AG09319 (cell line): ENCODE measurements around the gene ARF4.

Experiments
- DNase-seq: peaks from one replicate; pipeline ENCODE4 v3.0.0-alpha.2; 2010; ENCODE audit warnings: low read depth; ENCODE audit errors: extremely low read depth
- TF ChIP-seq, protein P1 (sequence below): IDR thresholded peaks from 2 replicates; pipeline ENCODE4 v1.5.1; 2011; ENCODE audit warnings: low read depth, mild to moderate bottlenecking, inconsistent platforms, low read length, moderate library complexity

The ARF4 gene

DNA sequence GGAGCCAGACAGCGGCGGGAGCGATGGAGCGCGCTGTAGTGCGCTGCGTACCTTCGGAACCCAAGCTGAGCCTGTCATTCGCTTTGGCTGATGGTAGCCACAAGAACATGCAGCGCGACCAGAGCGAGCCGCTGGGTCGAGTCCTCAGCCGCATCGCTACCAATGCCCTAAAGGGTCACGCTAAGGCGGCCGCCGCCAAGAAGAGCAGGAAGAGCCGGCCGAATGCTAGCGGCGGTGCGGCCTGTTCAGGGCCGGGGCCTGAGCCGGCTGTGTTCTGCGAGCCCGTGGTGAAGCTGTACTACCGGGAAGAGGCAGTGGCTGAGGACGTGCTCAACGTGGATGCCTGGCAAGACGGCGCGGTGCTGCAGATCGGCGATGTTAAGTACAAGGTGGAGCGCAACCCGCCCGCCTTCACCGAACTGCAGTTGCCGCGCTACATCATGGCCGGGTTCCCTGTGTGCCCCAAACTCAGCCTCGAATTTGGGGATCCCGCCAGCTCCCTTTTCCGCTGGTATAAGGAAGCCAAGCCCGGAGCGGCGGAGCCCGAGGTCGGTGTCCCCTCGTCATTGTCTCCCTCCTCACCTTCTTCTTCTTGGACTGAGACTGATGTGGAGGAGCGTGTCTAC lies 40.6 kb downstream of the ARF4 start:
- TF ChIP-seq, protein P1, sequence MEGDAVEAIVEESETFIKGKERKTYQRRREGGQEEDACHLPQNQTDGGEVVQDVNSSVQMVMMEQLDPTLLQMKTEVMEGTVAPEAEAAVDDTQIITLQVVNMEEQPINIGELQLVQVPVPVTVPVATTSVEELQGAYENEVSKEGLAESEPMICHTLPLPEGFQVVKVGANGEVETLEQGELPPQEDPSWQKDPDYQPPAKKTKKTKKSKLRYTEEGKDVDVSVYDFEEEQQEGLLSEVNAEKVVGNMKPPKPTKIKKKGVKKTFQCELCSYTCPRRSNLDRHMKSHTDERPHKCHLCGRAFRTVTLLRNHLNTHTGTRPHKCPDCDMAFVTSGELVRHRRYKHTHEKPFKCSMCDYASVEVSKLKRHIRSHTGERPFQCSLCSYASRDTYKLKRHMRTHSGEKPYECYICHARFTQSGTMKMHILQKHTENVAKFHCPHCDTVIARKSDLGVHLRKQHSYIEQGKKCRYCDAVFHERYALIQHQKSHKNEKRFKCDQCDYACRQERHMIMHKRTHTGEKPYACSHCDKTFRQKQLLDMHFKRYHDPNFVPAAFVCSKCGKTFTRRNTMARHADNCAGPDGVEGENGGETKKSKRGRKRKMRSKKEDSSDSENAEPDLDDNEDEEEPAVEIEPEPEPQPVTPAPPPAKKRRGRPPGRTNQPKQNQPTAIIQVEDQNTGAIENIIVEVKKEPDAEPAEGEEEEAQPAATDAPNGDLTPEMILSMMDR: no peak
- DNase-seq: no peak

DNA sequence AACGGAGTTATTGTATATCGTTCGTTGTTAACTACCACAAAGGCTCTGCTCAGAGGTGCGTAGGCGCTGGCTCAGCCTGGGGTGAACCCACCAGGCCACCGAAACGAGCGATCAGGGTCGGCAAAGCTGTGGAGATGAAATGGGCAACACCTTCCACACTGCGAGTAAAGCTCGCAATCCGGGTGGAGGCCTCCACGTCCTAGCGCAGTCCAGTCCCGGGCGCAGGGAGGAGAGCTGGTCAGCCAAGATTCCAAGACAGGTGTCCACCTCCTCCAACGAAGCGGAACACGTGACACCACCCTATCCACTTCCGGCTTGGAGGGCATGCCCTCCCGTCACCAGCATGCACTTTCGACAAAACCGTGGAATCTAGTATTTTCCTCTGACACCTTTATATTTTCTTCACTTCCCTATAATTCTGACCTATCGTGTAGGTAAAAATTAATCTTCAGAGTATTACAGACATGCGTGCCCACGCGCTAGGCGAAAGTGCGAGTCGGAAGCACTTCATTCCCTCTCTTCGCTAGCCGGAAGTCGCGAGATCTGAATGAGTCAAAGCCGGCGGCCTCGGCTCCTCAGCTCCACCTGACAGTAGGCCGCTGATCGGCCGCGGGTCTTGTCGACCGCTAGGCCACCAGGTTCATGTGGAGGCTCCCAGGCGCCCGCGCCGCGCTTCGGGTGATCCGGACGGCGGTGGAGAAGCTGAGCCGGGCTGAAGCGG lies 41.2 kb downstream of the ARF4 start, which contains the start of gene PDE12:
PDE12 (plus strand) TSS at position 537 of the 721 bp plus-strand sequence; CDS start at position 643, 106 bp downstream.
- peak; percentile 65 for DNase-seq
- TF ChIP-seq, protein P1: no peak

DNA sequence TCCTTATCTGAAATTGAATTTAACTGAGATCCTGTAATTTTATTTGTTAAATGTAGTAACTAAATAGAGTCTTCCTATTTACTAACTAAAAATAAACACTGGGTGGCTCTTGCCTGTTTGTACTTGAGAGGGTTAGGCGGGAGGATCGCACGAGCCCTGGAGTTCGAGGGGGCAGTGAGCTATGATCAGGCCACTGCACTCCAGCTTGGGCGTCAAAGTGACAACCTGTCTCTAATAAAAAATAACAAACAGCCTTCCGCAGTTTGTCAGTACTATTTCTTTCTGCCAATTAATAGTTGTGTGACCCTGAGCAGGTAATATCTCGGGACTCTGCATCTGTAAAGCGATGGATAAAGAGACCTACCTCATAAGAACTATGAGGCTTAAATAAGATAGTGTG lies 41.8 kb downstream of the ARF4 start:
- no peak for DNase-seq
- TF ChIP-seq, protein P1: no peak

DNA sequence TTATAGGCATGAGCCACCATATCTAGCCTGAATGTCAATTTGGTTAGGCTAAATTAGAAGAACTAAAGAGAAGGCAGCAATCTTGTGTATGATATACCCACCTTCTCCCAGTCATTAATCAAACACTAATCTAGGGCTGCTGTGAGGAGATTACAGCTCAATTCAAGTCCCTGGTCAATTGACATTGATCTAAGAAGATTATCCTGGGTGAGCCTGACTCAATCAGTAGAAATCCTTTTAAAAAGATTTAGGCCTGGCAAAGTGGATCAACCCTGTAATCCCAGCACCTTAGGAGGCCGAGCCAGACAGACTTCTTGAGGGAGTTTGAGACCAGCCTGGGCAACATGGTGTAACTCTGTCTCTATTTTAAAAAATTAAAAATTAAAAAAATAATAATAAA lies 50.5 kb downstream of the ARF4 start:
- no peak for DNase-seq

DNA sequence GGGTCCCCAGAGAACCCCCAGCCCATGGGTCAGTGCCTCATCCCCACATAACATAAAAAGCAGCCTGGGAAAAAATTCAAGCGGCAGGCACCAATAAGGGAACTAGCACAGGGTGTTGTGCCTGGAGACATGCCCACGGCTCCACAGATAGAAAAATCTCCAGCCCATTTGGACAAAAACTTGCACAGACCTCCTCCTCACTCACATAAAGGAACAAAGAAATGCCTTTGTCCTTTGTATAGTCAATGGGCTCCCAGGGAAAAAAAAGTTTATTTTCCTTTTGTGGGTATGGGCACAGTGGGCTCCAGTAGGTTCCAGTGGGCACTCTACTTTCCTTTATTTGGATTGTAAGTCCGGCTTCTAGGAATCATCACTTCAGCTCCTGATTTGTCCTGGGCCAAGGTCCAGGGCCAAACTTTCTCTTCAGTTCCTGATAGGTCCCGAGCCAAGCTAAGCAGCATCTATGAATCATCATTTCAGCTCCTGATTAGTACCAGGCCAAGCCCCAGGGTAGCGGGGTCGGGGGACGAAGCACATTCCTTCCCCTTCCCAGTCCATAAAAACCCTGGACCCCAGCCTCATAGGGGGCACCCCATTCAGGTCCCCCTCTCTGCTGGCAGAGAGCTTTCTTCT lies 51.4 kb downstream of the ARF4 start:
- TF ChIP-seq, protein P1: no peak
- no peak for DNase-seq

More for the DNA sequence above, 50.5 kb downstream of the ARF4 start:
- TF ChIP-seq, protein P1: no peak

DNA sequence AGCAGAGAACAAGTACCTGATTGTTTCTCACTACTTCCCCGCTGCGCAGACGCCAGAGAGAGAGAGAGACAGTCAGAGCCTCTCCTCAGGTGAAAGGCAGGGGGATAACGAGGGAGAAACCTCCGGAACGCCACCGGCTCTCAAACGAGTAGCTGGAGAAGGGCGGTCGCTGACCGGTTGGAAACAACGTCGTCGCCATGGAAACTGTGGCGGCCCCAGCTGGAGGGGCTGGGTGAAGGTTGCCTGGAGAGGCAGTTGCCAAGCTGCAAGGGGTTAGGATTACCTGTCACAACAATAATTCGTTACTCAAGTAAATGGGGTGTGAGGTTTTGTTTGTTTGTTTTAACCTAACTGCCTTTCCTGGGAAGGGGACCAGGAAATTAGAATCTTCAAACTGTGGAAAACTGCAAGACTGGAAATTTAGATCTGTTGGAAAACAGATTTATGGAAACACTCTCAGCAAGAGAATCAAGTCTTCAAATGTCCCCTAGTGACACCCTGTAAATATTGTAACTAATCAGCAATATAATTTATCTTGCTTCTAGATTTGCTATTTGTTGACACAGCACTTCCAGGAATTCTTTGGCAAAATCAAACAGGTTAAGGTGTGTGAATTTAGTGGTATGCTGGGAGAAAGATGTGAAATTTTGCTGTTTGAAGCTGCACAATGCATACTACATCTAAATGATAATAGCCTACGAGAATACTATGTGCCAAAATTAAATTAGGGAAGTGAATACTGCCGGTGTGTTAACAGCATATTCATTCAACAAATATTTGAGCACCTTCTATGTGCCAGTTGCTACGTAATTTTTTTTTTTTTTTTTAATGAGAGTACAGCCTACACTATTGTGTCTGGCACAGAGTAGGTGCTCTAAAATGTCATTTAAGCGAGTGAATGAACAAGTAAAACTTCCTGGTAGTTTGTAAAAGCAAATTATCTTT lies 52.7 kb downstream of the ARF4 start, which contains the start of gene DNAH12:
DNAH12 (minus strand) TSS at position 164 of the 945 bp plus-strand sequence. CDS start 1,474 bp downstream, outside the sequence.
- DNase-seq: no peak
- TF ChIP-seq, protein P1: no peak
